Fibroblast of peridontal ligament (primary cell): ENCODE measurements around the gene TANC2.
"Not testable (repeated sequence)": the region's sequence is repeated elsewhere in the genome, so short reads cannot be mapped to it uniquely, and the experiment has no call there.

Experiments used
- DNase-seq: peaks from one replicate; pipeline ENCODE4 v3.0.0-alpha.2; 2010; ENCODE audit errors: extremely low read depth

The TANC2 gene

GRCh38 chr17:62964506-62964905 lies 1.5 kb upstream of the TANC2 start:
- no peak for DNase-seq

- no peak for DNase-seq
Observed at GRCh38 chr17:62965174-62965685, 805 bp upstream of the TANC2 start.

GRCh38 chr17:62966426-62967204 lies 580 bp downstream of the TANC2 start:
- no peak for DNase-seq

- DNase-seq, result no peak
Observed at GRCh38 chr17:62967205-62967529, 1.1 kb downstream of the TANC2 start.

GRCh38 chr17:62968445-62968923 lies 2.4 kb downstream of the TANC2 start:
- DNase-seq, result peak; percentile 93

GRCh38 chr17:62970610-62971009 lies 4.6 kb downstream of the TANC2 start:
- no peak for DNase-seq

- no peak for DNase-seq
Observed at GRCh38 chr17:62971853-62972252, 5.8 kb downstream of the TANC2 start.

- DNase-seq, result no peak
Observed at GRCh38 chr17:62974788-62975187, 8.8 kb downstream of the TANC2 start.

GRCh38 chr17:62975206-62975605 lies 9.2 kb downstream of the TANC2 start:
- peak; percentile 91 for DNase-seq

GRCh38 chr17:62976643-62977231 lies 10.7 kb downstream of the TANC2 start:
- not testable (repeated sequence) for DNase-seq

GRCh38 chr17:62980842-62981241 lies 14.8 kb downstream of the TANC2 start:
- DNase-seq, result no peak

GRCh38 chr17:62981933-62982332 lies 15.9 kb downstream of the TANC2 start:
- no peak for DNase-seq

- DNase-seq, result no peak
Observed at GRCh38 chr17:62984801-62985200, 18.8 kb downstream of the TANC2 start.

GRCh38 chr17:62986549-62986948 lies 20.5 kb downstream of the TANC2 start:
- DNase-seq, result no peak

GRCh38 chr17:62987136-62987535 lies 21.1 kb downstream of the TANC2 start:
- DNase-seq, result no peak

- DNase-seq, result no peak
Observed at GRCh38 chr17:62989501-62989900, 23.5 kb downstream of the TANC2 start.

- DNase-seq, result peak; percentile 12
Observed at GRCh38 chr17:62994931-62995330, 28.9 kb downstream of the TANC2 start.

- peak; percentile 47 for DNase-seq
Observed at GRCh38 chr17:62995377-62995885, 29.4 kb downstream of the TANC2 start.

GRCh38 chr17:62996221-62996620 lies 30.2 kb downstream of the TANC2 start:
- DNase-seq, result no peak

GRCh38 chr17:62998166-62998565 lies 32.1 kb downstream of the TANC2 start:
- peak; percentile 43 for DNase-seq

GRCh38 chr17:62998665-62999393 lies 32.8 kb downstream of the TANC2 start:
- DNase-seq, result no peak

- no peak for DNase-seq
Observed at GRCh38 chr17:62999736-63000135, 33.7 kb downstream of the TANC2 start.
